Measurements from ENCODE around the gene HIVEP2.

DNA sequence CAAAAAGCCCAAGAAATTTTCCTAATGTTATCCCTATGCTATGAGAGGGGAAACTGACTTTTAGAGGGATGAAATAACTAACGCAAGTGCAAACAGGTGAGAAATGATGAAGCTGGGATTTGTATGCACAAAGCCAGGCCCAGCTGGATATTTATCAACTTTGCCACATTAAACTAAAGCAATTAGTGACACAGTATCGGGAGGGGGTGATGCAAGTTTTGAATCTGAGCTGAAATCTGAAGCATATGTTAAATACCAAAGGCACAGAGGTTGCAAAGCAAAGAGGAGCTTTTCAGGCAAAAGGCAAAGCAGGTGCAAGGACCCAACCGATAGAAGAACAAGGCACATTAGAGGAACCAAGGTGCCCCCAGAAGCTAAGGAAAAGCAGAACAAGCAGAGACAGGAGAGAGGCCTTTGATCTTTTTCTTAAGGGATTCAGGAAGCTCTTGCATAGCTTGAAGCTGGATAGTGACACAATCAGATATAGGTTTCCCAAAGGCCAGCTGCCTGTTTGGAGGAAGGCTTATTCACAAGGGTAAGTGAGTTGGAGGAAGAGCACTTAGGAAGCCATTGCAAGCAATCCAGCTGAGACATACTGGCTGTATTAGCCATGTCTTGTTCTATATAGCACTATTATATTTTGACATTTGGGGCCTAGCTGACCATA is 207.5 kb downstream of the HIVEP2 start:
- no peak for TF ChIP-seq EZH2 (IDR thresholded peaks at IDR 0.05; ENCODE audit: low read length, missing control alignments)
- TF ChIP-seq, protein P1, sequence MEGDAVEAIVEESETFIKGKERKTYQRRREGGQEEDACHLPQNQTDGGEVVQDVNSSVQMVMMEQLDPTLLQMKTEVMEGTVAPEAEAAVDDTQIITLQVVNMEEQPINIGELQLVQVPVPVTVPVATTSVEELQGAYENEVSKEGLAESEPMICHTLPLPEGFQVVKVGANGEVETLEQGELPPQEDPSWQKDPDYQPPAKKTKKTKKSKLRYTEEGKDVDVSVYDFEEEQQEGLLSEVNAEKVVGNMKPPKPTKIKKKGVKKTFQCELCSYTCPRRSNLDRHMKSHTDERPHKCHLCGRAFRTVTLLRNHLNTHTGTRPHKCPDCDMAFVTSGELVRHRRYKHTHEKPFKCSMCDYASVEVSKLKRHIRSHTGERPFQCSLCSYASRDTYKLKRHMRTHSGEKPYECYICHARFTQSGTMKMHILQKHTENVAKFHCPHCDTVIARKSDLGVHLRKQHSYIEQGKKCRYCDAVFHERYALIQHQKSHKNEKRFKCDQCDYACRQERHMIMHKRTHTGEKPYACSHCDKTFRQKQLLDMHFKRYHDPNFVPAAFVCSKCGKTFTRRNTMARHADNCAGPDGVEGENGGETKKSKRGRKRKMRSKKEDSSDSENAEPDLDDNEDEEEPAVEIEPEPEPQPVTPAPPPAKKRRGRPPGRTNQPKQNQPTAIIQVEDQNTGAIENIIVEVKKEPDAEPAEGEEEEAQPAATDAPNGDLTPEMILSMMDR (conservative IDR thresholded peaks at IDR 0.05 in 1 of 2, IDR thresholded peaks at IDR 0.05 in 1 of 2; ENCODE audit: low read depth in 1 of 2, low read length in 2 of 2) = no peak

All from fibroblast of lung (primary cell).